AG04449 (cell line): Measurements from ENCODE around the gene LBX2.
A peak's percentile ranks its signal among the peaks of the same experiment; 100 is the strongest.

Experiments
- CTCF ChIA-PET: fragments of 350-600 bp; formaldehyde crosslinking; extraction: SDS; loops from one replicate; lab custom pipeline; 2021; ENCODE audit warnings: antibody characterized with exemption; lab: Yijun Ruan, JAX
- POLR2A ChIA-PET: fragments of 400-600, 350-600 bp; formaldehyde crosslinking; extraction: SDS; loops from one replicate; lab custom pipeline; 2020; ENCODE audit warnings: antibody characterized with exemption, inconsistent platforms; lab: Yijun Ruan, JAX
- DNase-seq: peaks from one replicate; pipeline ENCODE4 v3.0.0-alpha.2; 2010; ENCODE audit warnings: low read depth, low spot score
- H3K4me3 ChIP-seq: 2 replicates; pipeline ENCODE4 v1.5.1; 2011; ENCODE audit warnings: low read depth, mild to moderate bottlenecking, control low read depth, low read length
- CTCF ChIP-seq: IDR thresholded peaks from one replicate; pipeline ENCODE4 v1.5.1; 2011; ENCODE audit warnings: mild to moderate bottlenecking, moderate library complexity, low read length, control low read depth, inconsistent platforms; ENCODE audit not compliant: insufficient read depth; ENCODE audit errors: missing control alignments

Gene LBX2

GRCh38 chr2:74457549-74458131, 41.8 kb downstream of the LBX2 start:
- CTCF ChIA-PET, result interaction anchor here (0.6 to 3.8 kb wide), 2 partner anchors 130 to 243 kb away, joined by 3 to 25 read pairs; no protein-coding TSS in a partner anchor
- DNase-seq, result no peak
- H3K4me3 ChIP-seq, result peak overlapping the region; percentile 74
- TF ChIP-seq CTCF, result no peak
- POLR2A ChIA-PET, result interaction anchor here (0.6 to 3.3 kb wide), 9 partner anchors 10 to 129 kb away, joined by 3 to 12 read pairs (median 8); partner anchors contain the start of gene MRPL53

GRCh38 chr2:74457129-74457548, 42.3 kb downstream of the LBX2 start:
- no peak for TF ChIP-seq CTCF
- ChIA-PET POLR2A (interaction anchor here (3.3 kb wide), 1 partner anchor 25 kb away, joined by 10 read pairs; no protein-coding TSS in a partner anchor), CTCF (interaction anchor here (0.9 to 3.8 kb wide), 7 partner anchors 17 to 131 kb away, joined by 3 to 25 read pairs (median 5); partner anchors contain the start of genes CCDC142, PCGF1 and TTC31)
- DNase-seq, result no peak
- H3K4me3 ChIP-seq, result peak overlapping the region; percentile 74

GRCh38 chr2:74454654-74455511, 44.5 kb downstream of the LBX2 start, which contains the start of gene INO80B:
Gene INO80B (plus strand): TSS chr2:74455087. CDS start chr2:74455117, 30 bp downstream.
- CTCF ChIA-PET, result interaction anchor here (0.8 to 2.5 kb wide), 6 partner anchors 10 to 134 kb away, joined by 3 to 12 read pairs (median 5); partner anchors contain the start of genes CCDC142 and TTC31
- H3K4me3 ChIP-seq, result peak within 1 kb of the TSS; percentile 76
- POLR2A ChIA-PET, result interaction anchor here (0.7 to 1.3 kb wide), 5 partner anchors 15 to 75 kb away, joined by 3 to 5 read pairs (median 4); partner anchors contain the start of genes AUP1, CCDC142 and HTRA2
- TF ChIP-seq CTCF, result no peak
- DNase-seq, result peak; percentile 88

GRCh38 chr2:74450570-74451190, 48.7 kb downstream of the LBX2 start:
- no peak for DNase-seq
- TF ChIP-seq CTCF, result no peak
- CTCF ChIA-PET, result no interaction called here
- H3K4me3 ChIP-seq, result no peak overlapping the region
- POLR2A ChIA-PET, result no interaction called here

DNA sequence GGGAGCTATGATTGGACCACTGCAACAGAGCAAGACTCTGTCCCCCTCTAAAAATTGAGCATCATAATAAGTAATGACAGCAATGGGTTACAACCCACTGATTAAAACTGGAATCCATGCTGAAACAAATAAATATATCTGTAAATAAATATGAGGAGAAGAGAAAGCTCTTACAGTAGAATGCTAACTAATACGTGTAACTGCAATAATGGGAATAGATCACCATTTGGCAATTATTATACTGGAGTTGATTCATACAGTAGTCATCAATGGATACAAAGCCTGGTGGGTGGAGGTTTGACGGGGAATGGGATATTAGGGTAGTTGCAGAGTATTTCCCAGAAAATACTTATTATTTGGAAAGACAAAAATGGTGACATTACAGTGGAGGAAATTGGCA, 50.6 kb downstream of the LBX2 start:
- TF ChIP-seq CTCF, result no peak
- H3K4me3 ChIP-seq, result no peak overlapping the region
- CTCF ChIA-PET, result interaction anchor here (0.5 kb wide), 1 partner anchor 650 kb away, joined by 3 read pairs; no protein-coding TSS in a partner anchor
- DNase-seq, result no peak
- POLR2A ChIA-PET, result no interaction called here
